Skeletal muscle tissue (tissue), 4 donors: ENCODE measurements around the gene A4GALT. TPM values are rescaled to one million over a fixed set of nuclear protein-coding genes. Genes with fewer than 3 reads are reported as not detected.
"Not testable (repeated sequence)": the region's sequence is repeated elsewhere in the genome, so short reads cannot be mapped to it uniquely, and the experiment has no call there.

ENCODE experiments used
- H3K27ac ChIP-seq: one replicate; pipeline ENCODE4 v1.7.0; 2013; ENCODE audit warnings: mild to moderate bottlenecking, low read depth, low read length, inconsistent platforms
- H3K27me3 ChIP-seq, 3 donors: one replicate each; pipeline ENCODE4 v1.7.0; 2013; ENCODE audit warnings: low read length in 3 of 3; ENCODE audit not compliant: control insufficient read depth in 3 of 3, insufficient read depth in 3 of 3
- H3K36me3 ChIP-seq, 3 donors: one replicate each; pipeline ENCODE4 v1.7.0; 2013; ENCODE audit warnings: low read length in 3 of 3; ENCODE audit not compliant: control insufficient read depth in 3 of 3, insufficient read depth in 3 of 3
- H3K4me1 ChIP-seq, 3 donors: one replicate each; pipeline ENCODE4 v1.7.0; 2013; ENCODE audit warnings: low read length in 3 of 3, mild to moderate bottlenecking in 3 of 3; ENCODE audit not compliant: control insufficient read depth in 3 of 3, insufficient read depth in 3 of 3
- H3K4me3 ChIP-seq, 3 donors: one replicate each; pipeline ENCODE4 v1.7.0; 2013; ENCODE audit warnings: low read length in 3 of 3
- H3K9ac ChIP-seq, 3 donors: one replicate each; pipeline ENCODE4 v1.7.0; 2013; ENCODE audit warnings: low read length in 3 of 3, mild to moderate bottlenecking in 3 of 3, moderate library complexity in 2 of 3, low read depth in 1 of 3
- H3K9me3 ChIP-seq, 3 donors: one replicate each; pipeline ENCODE4 v1.7.0; 2013; ENCODE audit warnings: low read length in 3 of 3; ENCODE audit not compliant: control insufficient read depth in 3 of 3
- total RNA-seq: library from RNA; depleted of rRNA; stranded (reverse); fragments of >200 nt; gene quantifications from one replicate; pipeline ENCODE4 v1.2.3, GENCODE V29; 2014
- donor health status: Osteomylitis.

The A4GALT gene
- total RNA-seq, 1 donor from 2014 or later = 18.3 TPM

GRCh38 chr22:42743501-42743991 lies 22.9 kb upstream of the A4GALT start:
- no peaks in the 10 kb centered on the region for H3K36me3 ChIP-seq
- H3K9me3 ChIP-seq = no peaks in the 10 kb centered on the region
- no peaks in the 10 kb centered on the region for H3K27me3 ChIP-seq
- H3K9ac ChIP-seq = no peak overlapping the region
- peaks cover 8 to 12% (median 11%) of the 10 kb centered on the region in 3 donors for H3K4me1 ChIP-seq
- peak overlapping the region; percentile 83 for H3K27ac ChIP-seq
- no peak overlapping the region for H3K4me3 ChIP-seq

- H3K27ac ChIP-seq = peak overlapping the region; percentile 83
- H3K9ac ChIP-seq = peak overlapping the region in 2 of 3 donors; percentile 8 to 61
- peak overlapping the region in 1 of 3 donors; percentile 35 for H3K4me3 ChIP-seq
- no peaks in the 10 kb centered on the region for H3K27me3 ChIP-seq
- H3K36me3 ChIP-seq = no peaks in the 10 kb centered on the region
- peaks cover 8 to 11% (median 11%) of the 10 kb centered on the region in 3 donors for H3K4me1 ChIP-seq
- H3K9me3 ChIP-seq = no peaks in the 10 kb centered on the region
Observed at GRCh38 chr22:42742940-42743339, 22.3 kb upstream of the A4GALT start.

GRCh38 chr22:42740320-42740719 lies 19.6 kb upstream of the A4GALT start:
- not testable (repeated sequence) for H3K36me3 ChIP-seq, H3K4me3 ChIP-seq, H3K9ac ChIP-seq, H3K9me3 ChIP-seq, H3K27ac ChIP-seq, H3K4me1 ChIP-seq, H3K27me3 ChIP-seq

DNA sequence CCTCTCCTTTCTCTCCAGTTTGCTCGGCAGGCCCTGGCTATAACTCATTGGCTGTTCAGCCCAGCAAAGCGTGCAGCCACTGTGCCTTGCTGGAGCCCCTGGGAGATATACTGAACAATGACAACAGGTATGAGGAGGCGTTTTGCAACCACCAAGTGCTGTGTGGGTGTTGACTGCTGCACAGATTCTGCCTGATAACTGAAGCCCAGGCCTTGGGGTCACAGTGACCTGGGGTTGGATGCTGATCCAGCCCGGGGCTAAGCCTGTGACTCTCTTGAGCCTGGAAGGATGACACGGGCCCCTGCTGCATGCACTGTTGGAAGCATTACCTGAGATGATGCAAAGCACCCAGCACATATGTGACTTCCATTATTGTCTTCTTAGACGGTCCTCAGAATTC lies 13.7 kb upstream of the A4GALT start:
- no peaks in the 10 kb centered on the region for H3K9me3 ChIP-seq
- H3K27ac ChIP-seq = no peak overlapping the region
- no peaks in the 10 kb centered on the region for H3K4me1 ChIP-seq
- H3K36me3 ChIP-seq = no peaks in the 10 kb centered on the region
- H3K4me3 ChIP-seq = no peak overlapping the region
- H3K9ac ChIP-seq = no peak overlapping the region
- H3K27me3 ChIP-seq = no peaks in the 10 kb centered on the region

DNA sequence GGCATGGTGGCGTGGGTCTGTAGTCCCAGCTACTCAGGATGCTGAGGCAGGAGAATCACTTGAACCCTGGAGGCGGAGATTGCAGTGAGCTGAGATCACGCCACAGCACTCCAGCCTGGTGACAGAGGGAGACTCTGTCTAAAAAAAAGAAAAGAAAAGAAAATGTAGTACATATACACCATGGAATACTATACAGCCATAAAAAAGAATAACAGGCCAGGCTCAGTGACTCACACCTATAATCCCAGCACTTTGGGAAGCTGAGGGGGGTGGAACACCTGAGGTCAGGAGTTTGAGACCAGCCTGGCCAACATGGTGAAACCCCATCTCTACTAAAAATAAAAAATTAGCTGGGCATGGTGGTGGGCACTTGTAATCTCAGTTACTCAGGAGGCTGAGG lies 12.7 kb upstream of the A4GALT start:
- H3K27ac ChIP-seq, H3K4me1 ChIP-seq, H3K4me3 ChIP-seq, H3K9me3 ChIP-seq, H3K27me3 ChIP-seq, H3K36me3 ChIP-seq, H3K9ac ChIP-seq: not testable (repeated sequence)

GRCh38 chr22:42732081-42732480 lies 11.4 kb upstream of the A4GALT start:
- Histone ChIP-seq H3K27ac (no peak overlapping the region), H3K27me3 (no peaks in the 10 kb centered on the region), H3K36me3 (no peaks in the 10 kb centered on the region), H3K4me3 (no peak overlapping the region), H3K4me1 (no peaks in the 10 kb centered on the region), H3K9ac (no peak overlapping the region), H3K9me3 (no peaks in the 10 kb centered on the region)

DNA sequence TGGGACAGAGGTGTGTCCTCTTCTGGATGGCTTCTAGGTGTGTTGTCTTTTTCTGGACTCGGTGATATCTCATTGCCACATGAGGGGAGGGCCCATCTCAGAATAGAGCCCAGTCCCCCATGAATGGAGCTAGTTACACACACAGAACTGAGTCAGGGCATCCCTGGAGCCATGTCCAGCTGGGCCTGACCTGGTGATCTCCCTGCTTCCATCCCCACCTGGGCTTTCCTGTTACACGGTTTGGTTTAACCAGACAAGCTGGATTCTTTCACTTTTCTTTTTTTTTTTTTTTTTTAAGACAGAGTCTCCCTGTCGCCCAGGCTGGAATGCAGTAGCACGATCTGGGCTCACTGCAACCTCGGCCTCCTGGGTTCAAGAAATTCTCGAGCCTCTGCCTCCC lies 6.1 kb upstream of the A4GALT start:
- Histone ChIP-seq H3K9ac (no peak overlapping the region), H3K27ac (no peak overlapping the region)

GRCh38 chr22:42725606-42726355 lies 5.1 kb upstream of the A4GALT start:
- peaks cover 3 to 9% (median 3%) of the 10 kb centered on the region in 3 donors for H3K4me1 ChIP-seq
- H3K27ac ChIP-seq = no peak overlapping the region
- no peak overlapping the region for H3K9ac ChIP-seq
- H3K27me3 ChIP-seq = no peaks in the 10 kb centered on the region
- H3K4me3 ChIP-seq = no peak overlapping the region
- H3K9me3 ChIP-seq = no peaks in the 10 kb centered on the region
- H3K36me3 ChIP-seq = no peaks in the 10 kb centered on the region

More for the DNA sequence above, 6.1 kb upstream of the A4GALT start:
- no peaks in the 10 kb centered on the region for H3K27me3 ChIP-seq
- no peaks in the 10 kb centered on the region for H3K9me3 ChIP-seq
- H3K4me1 ChIP-seq = peaks cover 0 to 3% (median 0%) of the 10 kb centered on the region in 3 donors
- no peak overlapping the region for H3K4me3 ChIP-seq
- H3K36me3 ChIP-seq = no peaks in the 10 kb centered on the region

DNA sequence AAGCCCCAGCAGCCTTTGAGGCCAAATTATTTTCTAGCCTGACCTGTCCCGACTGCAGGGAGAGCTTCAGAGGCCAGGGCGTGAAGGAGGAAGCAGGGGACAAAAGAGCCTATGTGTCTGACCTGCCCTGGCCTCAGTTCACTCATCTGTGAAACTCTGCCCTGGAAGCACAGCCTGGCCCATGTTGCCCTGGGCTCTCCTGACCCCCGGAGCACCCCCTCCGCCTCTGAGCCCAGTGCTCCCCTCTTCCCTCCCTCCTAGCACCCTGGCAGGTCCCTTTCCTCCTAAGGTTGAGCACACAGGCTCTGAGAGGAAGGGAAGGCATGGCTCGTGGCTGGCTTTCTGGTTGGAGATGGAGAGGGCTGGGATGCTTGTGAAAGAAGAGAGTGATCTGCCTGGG lies 3.4 kb upstream of the A4GALT start:
- H3K36me3 ChIP-seq = no peaks in the 10 kb centered on the region

GRCh38 chr22:42721045-42721434 lies 370 bp upstream of the A4GALT start:
- H3K4me1 ChIP-seq = peaks cover 25 to 42% (median 29%) of the 10 kb centered on the region in 3 donors
- H3K36me3 ChIP-seq = peaks cover 0 to 2% (median 0%) of the 10 kb centered on the region in 3 donors
- H3K9me3 ChIP-seq = no peaks in the 10 kb centered on the region
- H3K27ac ChIP-seq = peak overlapping the region; percentile 25
- no peaks in the 10 kb centered on the region for H3K27me3 ChIP-seq
- H3K4me3 ChIP-seq = peak overlapping the region; percentile 75 to 78 (median 77)
- peak overlapping the region; percentile 69 to 83 (median 76) for H3K9ac ChIP-seq

More for the DNA sequence above, 3.4 kb upstream of the A4GALT start:
- Histone ChIP-seq H3K4me3 (no peak overlapping the region), H3K4me1 (peaks cover 8 to 20% (median 10%) of the 10 kb centered on the region in 3 donors), H3K27me3 (no peaks in the 10 kb centered on the region), H3K9me3 (no peaks in the 10 kb centered on the region), H3K27ac (no peak overlapping the region), H3K9ac (no peak overlapping the region)
